GM12878 (cell line): ENCODE results near the gene CRYZL1. TPM values are rescaled to one million over a fixed set of nuclear protein-coding genes. Genes with fewer than 3 reads are reported as not detected.
"Not testable (repeated sequence)": the region's sequence is repeated elsewhere in the genome, so short reads cannot be mapped to it uniquely, and the experiment has no call there.

Experiments
- ATAC-seq: fragments of 200-7000 bp; cut with Tn5 transposase; 3 replicates; pipeline ENCODE4 v1.9.1; 2020; ENCODE audit warnings: mild to moderate bottlenecking, moderate library complexity
- BruUV-seq: library from RNA; stranded (reverse); fragments of 400-500 nt; replicated peaks from 2 replicates; lab custom pipeline; 2021; lab: Mats Ljungman, UMichigan
- CTCF ChIA-PET: fragments of 300-600 bp; sonication (Branson Sonifier 250); formaldehyde crosslinking; extraction: SDS; loops from one replicate; lab custom pipeline; 2021; ENCODE audit warnings: inconsistent platforms; lab: Yijun Ruan, JAX
- POLR2A ChIA-PET: fragments of 350-600 bp; formaldehyde crosslinking; extraction: SDS; loops from one replicate; lab custom pipeline; 2021; ENCODE audit warnings: inconsistent platforms; lab: Charles Lee
- RAD21 ChIA-PET: fragments of 300-600 bp; sonication (Branson Sonifier 250); formaldehyde crosslinking; loops from one replicate; lab custom pipeline; 2023; ENCODE audit warnings: antibody characterized with exemption; ENCODE audit not compliant: unreplicated experiment; lab: Charles Lee
- SMC1A ChIA-PET: fragments of 300-600 bp; sonication (Branson Sonifier 250); formaldehyde crosslinking; loops from one replicate; lab custom pipeline; 2023; ENCODE audit not compliant: unreplicated experiment, uncharacterized antibody; lab: Charles Lee
- DNase-seq: peaks from one replicate; pipeline ENCODE4 v3.0.0-alpha.2; 2011; ENCODE audit warnings: low read depth, low spot score
- FAIRE-seq: peaks from 3 replicates; lab custom pipeline; 2011; peaks lifted over from hg19 to GRCh38; lab: Jason Lieb, UNC
- H2AFZ ChIP-seq: 2 replicates; pipeline ENCODE4 v1.6.0; 2011; ENCODE audit warnings: low read depth, low read length, control low read depth; ENCODE audit not compliant: control insufficient read depth
- H3K27ac ChIP-seq: 2 replicates; pipeline ENCODE4 v1.5.1; 2011; ENCODE audit warnings: control low read depth; ENCODE audit not compliant: control insufficient read depth, insufficient read depth
- H3K27me3 ChIP-seq, 2 experiments: replicated peaks in 1 of 2; 2 replicates each; pipeline versions ENCODE4 v1.6.0 to v1.6.1; 2011; ENCODE audit warnings: low read length in 1 of 2; ENCODE audit not compliant: control insufficient read depth in 2 of 2, insufficient read depth in 2 of 2
- H3K36me3 ChIP-seq, 2 experiments: 2 replicates each; pipeline ENCODE4 v1.5.1; 2011; ENCODE audit warnings: low read length in 1 of 2; ENCODE audit not compliant: control insufficient read depth in 2 of 2, insufficient read depth in 2 of 2
- H3K4me1 ChIP-seq: 2 replicates; pipeline ENCODE4 v1.6.1; 2011; ENCODE audit warnings: mild to moderate bottlenecking, low read length, moderate library complexity, mixed read lengths; ENCODE audit not compliant: control insufficient read depth, insufficient read depth
- H3K4me2 ChIP-seq: 2 replicates; pipeline ENCODE4 v1.6.0; 2011; ENCODE audit warnings: control low read depth; ENCODE audit not compliant: control insufficient read depth, insufficient read depth
- H3K4me3 ChIP-seq: fragments of 200-600 bp; sonication (generic); 2 replicates; pipeline ENCODE4 v1.5.1; 2016
- H3K79me2 ChIP-seq: 2 replicates; pipeline ENCODE4 v1.6.0; 2011; ENCODE audit warnings: low read length; ENCODE audit not compliant: control insufficient read depth, insufficient read depth
- H3K9ac ChIP-seq: 2 replicates; pipeline ENCODE4 v1.8.0; 2011; ENCODE audit warnings: low read length, control low read depth, mixed read lengths; ENCODE audit not compliant: control insufficient read depth, insufficient read depth
- H3K9me3 ChIP-seq: replicated peaks from 3 replicates; pipeline ENCODE4 v1.5.1; 2011; ENCODE audit warnings: mild to moderate bottlenecking, low read length; ENCODE audit not compliant: control insufficient read depth, insufficient read depth
- H4K20me1 ChIP-seq: 2 replicates; pipeline ENCODE4 v1.6.0; 2011; ENCODE audit not compliant: control insufficient read depth, insufficient read depth
- ZBTB11 ChIP-seq: fragments of 450-650 bp; formaldehyde crosslinking; IDR thresholded peaks from 2 replicates; pipeline ENCODE4 v1.5.0; 2022; ENCODE audit warnings: mild to moderate bottlenecking, missing genetic modification characterization
- WGBS: methylation state at CpG from one replicate; pipeline ENCODE4 v1.1.6; 2016; ENCODE audit warnings: low lambda C conversion rate; ENCODE audit not compliant: insufficient replicate concordance, insufficient coverage; ENCODE audit errors: missing lambda C conversion rate; 5-methylcytosine and 5-hydroxymethylcytosine counted together
- in situ Hi-C: fragments of 300-500 bp; cut with MboI; formaldehyde crosslinking; loops from 9 replicates; pipeline ENCODE4 v1.14.3; 2018; ENCODE audit warnings: mixed read lengths
- intact Hi-C: fragments of 100-400 bp; cut with micrococcal nuclease; formaldehyde crosslinking; loops from one replicate; pipeline ENCODE4 v1.14.2; 2022; ENCODE audit not compliant: unreplicated experiment
- polyA plus RNA-seq, 11 experiments: library from polyadenylated mRNA; depleted of rRNA in 4 of 11; unstranded in 6 of 11; stranded (reverse) in 5 of 11; fragments of >200 nt; fragmentation: Nextera tagmentation in 4 of 11; fragmentation: Illumina TruSeq in 1 of 11; extraction: Ambion mirVana in 4 of 11; extraction: Trizol in 1 of 11; gene quantifications; 1 replicate in 1 of 11; 2 replicates in 10 of 11; pipeline versions ENCODE4 v1.2.1 to v1.2.3, GENCODE V29; 2011 to 2016; ENCODE audit warnings: inconsistent platforms in 2 of 11, missing spikeins in 2 of 11, low read depth in 1 of 11
- total RNA-seq, 4 experiments: library from RNA; depleted of rRNA in 3 of 4; stranded (reverse); fragments of >200 nt in 3 of 4; fragmentation: Illumina TruSeq in 1 of 4; extraction: Trizol in 1 of 4; gene quantifications; 2 replicates each; pipeline versions ENCODE4 v1.2.1 to v1.2.3, GENCODE V29; 2013 to 2021

CRYZL1 gene
- total and polyA plus RNA-seq, 10 of the 15 experiments (the other 5 are each of a cell fraction or from before 2014, with no cell fraction given): 14.3 to 72.4 (median 30.7) TPM

GRCh38 chr21:33618407-33618806 lies 23.1 kb downstream of the CRYZL1 start (continued):
- no peak for TF ChIP-seq ZBTB11 (CRISPR knock-in tag)

GRCh38 chr21:33617565-33617964 lies 24.0 kb downstream of the CRYZL1 start:
- H4K20me1 ChIP-seq, SMC1A ChIA-PET, H3K4me3 ChIP-seq, in situ Hi-C loops, H3K4me1 ChIP-seq, ATAC-seq, intact Hi-C loops, BruUV-seq, H3K4me2 ChIP-seq, H3K36me3 ChIP-seq, POLR2A ChIA-PET, H2AFZ ChIP-seq, H3K9me3 ChIP-seq, H3K9ac ChIP-seq, DNase-seq, FAIRE-seq, RAD21 ChIA-PET, H3K79me2 ChIP-seq, H3K27ac ChIP-seq, H3K27me3 ChIP-seq: not testable (repeated sequence)
- CTCF ChIA-PET: interaction anchor here (0.7 kb wide), 2 partner anchors 11 to 24 kb away, joined by 3 read pairs; no protein-coding TSS in a partner anchor
- WGBS: 96% methylated on average over 11 of the region's 11 CpGs
